ENCODE results near the gene PIAS4.

Gene PIAS4

DNA sequence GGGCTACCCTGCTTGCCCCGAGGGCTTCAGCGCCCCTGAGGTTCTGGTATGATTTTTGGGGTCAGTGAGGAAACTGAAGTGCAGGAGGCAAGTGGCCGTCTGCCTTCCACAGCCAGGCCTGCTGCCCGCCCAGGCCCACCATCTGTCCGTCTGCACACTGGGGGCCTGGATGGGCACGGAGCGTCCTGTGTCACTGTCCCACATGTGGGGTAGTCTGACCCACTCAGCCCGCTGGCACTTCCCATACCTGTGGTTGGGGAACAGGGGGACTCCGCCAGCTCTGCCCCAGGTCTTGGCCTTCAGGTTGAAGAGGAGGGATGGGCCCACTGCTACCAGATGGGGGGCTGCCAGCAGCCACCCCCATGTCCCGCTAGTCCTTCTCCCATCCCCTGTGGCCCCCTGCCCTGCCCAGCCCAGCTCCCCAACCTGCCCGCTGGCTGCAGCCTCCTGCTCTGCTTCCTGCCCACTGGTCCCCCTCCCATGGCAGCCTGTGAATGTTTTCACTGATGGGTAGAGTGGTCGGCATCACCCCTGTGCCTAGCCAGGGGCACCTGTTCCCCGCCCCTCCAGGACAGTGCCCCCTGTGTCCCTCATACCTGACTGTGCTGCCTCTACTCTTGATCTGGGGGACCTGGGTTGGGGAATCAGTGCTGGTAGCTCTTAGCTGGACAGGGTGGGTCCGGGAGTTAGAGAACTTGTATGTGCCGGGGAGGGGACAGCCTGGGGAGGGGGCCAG lies 9.5 kb downstream of the PIAS4 start:
- H3K4me3 ChIP-seq = no peak overlapping the region
- H3K27ac ChIP-seq = peak overlapping the region in 1 of 21 experiments; percentile 20

DNA sequence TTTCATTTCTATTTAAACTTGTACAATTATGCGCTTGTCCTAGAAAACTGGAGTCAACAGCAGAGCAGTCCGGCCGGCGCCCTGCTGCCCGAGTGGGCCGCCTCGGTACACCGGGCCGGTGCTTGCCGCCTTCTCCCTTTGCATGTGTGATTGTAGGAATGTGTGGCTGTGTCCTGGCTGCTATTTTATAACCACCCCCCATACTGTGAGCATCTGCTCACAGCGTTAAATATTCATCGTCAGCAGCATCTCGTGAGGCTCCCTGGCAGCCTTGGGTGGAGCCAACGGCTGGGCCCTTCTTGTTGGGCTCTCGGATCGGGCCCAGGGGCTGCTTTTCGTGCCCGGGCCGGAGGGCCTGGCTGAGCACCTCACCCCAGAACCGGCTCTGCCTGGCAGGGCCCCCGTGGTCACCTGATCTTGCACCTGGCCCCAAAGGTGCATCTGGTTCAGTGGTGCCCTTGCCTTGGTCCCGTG lies 10.6 kb downstream of the PIAS4 start:
- Histone ChIP-seq H3K4me3 (no peak overlapping the region), H3K27ac (no peak overlapping the region)

DNA sequence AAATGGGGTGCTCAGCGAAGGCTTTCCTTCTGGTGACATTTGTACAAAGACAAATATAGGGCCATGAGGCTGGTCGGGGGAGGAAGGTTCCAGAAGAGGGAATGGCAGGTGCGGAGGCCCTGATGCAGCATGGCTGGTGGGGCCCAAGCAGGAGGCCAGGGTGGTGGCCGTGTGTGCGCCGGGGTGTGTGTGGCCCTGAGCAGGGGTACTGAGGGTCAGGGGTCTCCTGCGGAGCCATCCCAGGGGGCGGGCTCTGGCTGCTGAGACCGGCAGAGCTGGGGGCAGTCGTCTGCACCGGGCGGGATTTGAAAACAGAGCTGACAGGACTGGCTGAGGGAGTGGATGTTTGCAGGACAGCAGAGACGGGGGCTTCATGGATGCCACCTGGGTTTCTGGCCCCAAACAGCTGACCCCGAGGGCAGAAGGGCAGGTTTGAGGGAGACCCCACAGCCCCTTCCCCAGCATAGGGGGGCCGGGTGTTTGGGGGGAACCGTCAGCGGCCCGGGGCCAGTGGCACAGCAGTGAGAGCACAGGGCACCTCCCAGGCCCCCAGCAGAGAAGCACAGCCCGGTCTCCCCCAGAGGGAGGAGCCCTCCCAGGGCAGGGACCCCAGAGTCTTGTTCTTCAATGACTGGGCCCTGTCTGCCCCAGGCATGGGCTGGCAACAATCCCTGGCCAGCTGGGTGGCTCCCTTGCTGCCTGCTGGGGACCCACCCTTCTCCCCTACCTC lies 11.4 kb downstream of the PIAS4 start:
- H3K27ac ChIP-seq = peak overlapping the region in 1 of 21 experiments; percentile 21
- H3K4me3 ChIP-seq = no peak overlapping the region

DNA sequence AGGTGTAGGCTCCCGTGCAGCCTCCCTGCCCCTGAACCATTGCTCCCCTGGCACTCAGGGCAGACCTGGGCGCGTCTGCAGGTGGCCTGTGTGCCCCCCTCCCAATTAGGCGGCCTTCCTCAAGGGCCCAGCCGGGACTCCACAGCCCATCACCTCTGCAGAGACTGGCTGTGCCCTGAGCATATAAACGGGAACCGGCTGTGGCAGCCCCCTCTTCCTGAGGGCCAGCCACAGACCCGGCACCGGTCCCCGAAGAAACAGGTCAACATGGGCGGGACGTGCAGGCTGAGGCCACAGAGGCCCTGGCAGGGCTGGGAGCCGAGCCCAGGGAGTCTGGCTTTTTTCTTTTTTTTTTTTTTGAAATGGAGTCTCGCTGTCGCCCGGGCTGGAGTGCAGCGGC lies 12.0 kb downstream of the PIAS4 start:
- H3K4me3 ChIP-seq = no peak overlapping the region
- H3K27ac ChIP-seq = no peak overlapping the region

DNA sequence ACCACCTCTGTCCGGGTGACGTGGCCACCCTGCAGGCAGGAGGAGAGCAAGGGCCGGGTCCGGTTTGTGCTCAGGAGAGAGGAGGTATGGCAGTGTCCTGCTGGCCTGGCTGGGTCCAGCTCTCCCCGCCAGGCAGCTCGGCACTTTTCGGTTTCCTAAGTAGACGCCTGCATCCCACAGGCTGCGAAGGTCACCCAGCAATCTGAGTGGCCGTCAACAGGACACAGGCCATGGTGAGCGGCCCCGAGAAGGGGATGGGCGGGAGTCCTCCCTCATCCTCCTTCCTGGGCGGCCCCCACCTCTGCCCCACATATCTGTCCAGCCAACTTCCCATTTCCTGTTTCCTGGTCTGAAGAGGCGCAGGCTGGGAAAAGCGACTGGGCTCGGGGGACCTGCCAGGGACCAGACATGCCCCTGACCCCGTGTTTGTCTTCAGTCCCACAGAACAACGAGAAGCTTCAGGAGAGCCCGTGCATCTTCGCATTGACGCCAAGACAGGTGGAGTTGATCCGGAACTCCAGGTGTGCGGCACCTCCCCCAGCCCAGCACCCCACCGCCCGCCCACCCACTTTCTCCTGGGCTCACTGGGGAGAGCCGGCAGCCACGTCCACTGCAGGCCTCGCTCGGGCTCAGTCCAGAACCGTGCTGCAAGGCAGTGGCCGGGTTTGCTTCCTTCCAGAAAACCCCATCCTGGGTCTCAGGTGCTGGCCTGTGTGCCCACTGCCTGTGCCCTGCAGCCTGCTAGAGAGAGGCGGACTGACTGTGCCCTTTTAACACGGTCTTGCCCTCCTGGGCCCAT lies 16.3 kb downstream of the PIAS4 start:
- H3K27ac ChIP-seq = peak overlapping the region in 1 of 21 experiments; percentile 41
- H3K4me3 ChIP-seq = no peak overlapping the region

DNA sequence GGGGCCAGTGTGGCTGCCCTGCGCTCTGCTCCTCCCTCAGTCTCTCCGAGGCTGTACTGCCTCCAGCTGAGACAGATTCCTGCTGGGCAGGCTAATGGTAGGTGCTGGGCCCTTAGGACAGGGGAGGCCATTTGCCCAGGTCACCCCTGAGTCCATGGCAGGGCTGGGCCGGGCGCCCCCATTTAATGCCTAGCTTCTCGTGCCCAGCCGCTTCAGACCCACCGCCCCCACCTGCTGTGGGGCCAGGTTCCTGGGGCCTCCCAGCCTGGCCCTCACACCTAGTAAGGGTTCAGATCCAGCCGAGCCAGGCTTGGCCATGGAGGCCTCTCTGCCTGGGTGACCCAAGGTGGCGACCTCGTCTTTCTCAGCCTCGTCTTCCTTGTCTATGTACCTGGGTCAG lies 17.8 kb downstream of the PIAS4 start:
- Histone ChIP-seq H3K4me3 (no peak overlapping the region), H3K27ac (peak overlapping the region in 1 of 21 experiments; percentile 17)

DNA sequence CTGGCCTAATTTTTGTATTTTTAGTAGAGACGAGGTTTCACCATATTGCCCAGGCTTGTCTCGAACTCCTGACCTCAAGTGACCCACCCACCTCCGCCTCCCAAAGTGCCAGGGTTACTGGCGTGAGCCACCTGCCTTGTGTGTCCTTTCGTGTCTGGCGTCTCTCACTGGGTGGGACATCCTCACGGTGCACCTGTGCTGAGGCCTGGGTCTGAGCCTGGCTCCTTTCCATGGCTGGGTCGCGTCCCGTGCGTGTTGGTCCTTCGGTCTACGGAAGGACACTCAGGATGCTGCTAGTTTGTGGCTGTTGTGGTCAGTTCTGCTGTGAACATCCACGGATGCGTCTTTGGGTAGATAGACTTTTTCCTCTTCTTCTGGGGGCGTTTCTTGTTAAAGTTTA lies 19.6 kb downstream of the PIAS4 start:
- H3K27ac ChIP-seq = no peak overlapping the region
- no peak overlapping the region for H3K4me3 ChIP-seq

DNA sequence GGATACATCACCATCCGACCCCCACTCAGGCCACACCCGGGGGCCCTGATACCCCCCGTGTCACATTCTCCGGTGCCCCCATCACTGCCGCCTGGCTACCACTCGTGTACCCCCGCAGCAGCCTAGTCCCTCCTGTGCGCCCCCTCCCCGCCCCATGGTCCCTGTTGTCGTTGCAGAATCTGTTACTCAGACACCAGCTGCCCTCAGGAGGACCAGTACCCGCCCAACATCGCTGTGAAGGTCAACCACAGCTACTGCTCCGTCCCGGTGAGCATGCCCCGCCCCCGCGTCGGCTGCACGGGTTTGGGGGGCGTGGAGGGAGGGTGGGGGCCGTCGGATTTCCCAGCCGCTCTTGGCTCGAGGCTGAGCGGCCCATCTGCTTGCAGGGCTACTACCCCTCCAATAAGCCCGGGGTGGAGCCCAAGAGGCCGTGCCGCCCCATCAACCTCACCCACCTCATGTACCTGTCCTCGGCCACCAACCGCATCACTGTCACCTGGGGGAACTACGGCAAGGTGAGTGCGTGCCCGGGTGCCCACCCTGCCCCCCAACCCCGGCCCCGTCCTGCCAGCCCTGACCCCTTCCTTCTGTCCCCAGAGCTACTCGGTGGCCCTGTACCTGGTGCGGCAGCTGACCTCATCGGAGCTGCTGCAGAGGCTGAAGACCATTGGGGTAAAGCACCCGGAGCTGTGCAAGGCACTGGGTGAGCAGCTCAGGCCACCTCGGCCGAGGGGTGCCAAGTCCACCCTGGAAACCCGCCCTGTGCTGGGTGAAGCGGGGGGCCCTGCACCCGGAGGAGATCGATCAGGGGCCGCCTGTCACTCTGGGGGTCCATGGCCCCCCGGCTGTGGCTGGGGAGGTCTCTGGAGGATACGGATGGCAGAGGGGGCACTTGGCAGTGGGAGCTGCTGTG lies 21.1 kb downstream of the PIAS4 start:
- no peak overlapping the region for H3K27ac ChIP-seq

DNA sequence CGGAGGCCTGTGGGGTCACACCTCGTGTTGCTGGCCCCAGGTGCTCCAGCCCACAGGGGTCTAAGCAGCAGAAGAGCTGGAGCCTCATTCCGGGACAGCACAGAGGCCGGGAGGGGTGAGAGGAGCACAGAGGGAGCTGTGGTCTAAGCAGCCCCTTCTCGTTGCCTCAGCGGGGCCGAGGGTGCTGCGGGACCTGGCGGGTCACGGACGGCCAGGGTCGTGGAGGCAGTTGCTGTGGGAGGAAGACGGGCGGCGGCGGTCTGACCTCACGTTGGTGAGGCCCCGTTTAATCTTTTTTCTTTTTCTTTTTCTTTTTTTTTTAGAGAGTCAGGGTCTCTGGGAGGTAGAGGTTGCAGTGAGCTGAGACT lies 21.7 kb downstream of the PIAS4 start:
- no peak overlapping the region for H3K27ac ChIP-seq
- H3K4me3 ChIP-seq = no peak overlapping the region

More for the DNA sequence above, 21.1 kb downstream of the PIAS4 start:
- H3K4me3 ChIP-seq = no peak overlapping the region

DNA sequence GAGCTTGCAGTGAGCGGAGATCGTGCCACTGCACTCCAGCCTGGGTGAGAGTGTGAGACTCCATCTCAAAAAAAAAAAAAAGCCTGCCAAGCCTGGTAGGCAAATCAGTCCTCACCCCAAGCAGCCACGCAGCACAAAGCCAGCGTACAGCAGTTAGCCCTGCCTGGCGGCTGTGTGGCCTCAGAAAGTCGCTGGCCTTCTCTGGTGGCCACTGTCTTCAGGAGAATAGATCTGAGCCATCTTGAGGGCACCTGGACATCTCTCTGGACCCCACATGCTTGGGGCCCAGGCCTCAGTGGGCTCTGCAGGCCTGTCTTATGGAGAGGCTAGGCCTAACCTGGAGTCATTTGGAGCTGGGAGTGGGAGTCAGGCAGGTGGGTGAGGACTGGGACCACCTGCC lies 23.0 kb downstream of the PIAS4 start:
- Histone ChIP-seq H3K27ac (no peak overlapping the region), H3K4me3 (no peak overlapping the region)

DNA sequence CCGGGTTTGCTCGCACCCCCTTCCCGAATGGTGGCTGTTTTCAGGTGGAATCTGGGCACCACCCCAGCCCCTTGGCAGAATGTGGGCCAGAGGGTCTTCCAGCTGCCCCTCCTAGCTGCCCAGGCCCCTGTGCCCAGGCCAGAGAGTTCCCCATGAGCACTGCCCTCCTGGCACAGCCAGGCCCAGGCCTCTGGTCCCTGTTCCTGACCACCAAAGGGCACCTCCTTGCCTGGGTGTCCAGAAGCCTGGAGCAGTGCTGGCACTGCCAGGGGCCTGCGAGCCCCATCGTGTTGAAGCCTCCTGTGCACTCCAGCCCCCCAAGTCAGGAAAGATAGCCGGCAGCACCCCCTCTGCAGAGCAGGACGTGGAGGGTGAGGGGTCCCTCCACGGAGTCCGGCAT lies 23.4 kb downstream of the PIAS4 start:
- no peak overlapping the region for H3K27ac ChIP-seq

DNA sequence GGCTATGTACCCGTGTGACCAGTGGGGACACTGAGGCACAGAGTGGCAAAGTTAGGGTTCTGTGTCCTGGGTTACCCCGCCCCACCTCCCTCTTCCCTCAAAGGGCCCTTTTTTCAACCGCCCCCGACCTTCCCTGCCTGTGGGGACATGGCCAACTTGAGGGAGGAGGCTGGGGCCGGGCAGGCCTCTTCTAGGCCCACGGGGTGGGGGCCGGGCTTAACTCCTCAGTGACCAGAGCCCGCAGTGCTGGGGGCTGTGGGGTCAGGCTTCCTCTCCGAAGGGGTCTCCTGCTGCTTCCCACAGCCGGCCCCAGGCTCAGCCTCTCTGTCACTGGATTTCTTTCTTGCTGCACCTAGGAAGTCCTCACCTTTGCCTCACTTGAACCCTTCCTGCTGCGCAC lies 23.9 kb downstream of the PIAS4 start:
- Histone ChIP-seq H3K27ac (peak overlapping the region in 1 of 21 experiments; percentile 23), H3K4me3 (no peak overlapping the region)

More for the DNA sequence above, 23.4 kb downstream of the PIAS4 start:
- no peak overlapping the region for H3K4me3 ChIP-seq

DNA sequence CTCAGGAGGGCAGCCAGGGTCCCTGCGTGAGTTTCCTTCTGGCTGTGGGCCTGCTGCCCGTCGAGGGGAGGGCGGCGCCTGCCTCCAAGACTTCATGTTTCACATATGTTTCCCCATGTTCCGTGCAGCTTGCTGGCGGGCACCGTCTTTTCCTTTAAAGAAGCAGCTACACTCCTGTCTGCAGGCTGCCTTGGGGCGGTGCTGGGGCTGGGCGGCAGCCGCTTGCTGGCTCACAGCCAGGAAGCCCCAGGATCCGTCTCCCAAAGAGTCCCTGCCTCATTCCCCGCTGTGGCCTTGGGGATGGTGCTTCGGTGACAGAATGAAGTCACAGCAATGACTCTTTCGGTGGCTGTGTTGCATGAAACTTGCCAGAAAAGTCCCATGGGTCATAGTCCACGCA lies 24.9 kb downstream of the PIAS4 start:
- Histone ChIP-seq H3K4me3 (no peak overlapping the region), H3K27ac (peak overlapping the region in 3 of 21 experiments; percentile 1 to 39 (median 25))

DNA sequence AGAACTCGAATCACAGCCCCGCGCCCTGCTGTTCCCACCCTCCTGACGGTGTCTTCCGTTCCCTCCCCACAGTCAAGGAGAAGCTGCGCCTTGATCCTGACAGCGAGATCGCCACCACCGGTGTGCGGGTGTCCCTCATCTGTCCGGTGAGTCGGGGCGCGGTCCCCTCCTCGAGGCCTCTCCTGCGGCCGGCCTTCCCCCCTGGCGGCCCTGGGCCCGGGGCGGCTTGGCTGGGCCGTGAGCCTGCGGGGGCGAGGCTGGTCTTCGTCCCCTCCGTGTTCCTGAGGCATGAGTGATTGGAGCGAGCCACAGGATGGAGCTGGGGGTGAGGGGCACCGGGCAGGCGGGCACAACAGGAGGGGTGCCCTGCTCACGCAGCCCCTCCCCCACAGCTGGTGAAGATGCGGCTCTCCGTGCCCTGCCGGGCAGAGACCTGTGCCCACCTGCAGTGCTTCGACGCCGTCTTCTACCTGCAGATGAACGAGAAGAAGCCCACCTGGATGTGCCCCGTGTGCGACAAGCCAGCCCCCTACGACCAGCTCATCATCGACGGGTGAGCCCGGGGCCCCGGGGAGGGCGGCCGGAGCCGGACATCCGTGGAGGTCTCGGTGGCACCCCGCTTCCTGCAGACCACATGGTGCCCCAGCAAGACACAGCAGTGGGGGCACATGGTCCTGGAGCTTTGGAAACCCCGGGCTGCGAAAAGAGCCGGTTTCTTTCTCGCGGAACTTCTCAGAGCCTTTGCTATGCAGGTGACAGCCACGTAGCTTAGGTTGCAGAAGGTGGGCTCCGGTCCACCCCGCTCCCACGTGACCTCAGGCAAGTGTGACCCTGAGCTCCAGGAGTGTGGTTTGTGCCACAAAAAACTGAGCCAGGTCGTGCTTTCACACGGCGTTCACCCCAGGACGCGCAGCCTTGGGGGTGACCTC lies 25.8 kb downstream of the PIAS4 start:
- Histone ChIP-seq H3K4me3 (no peak overlapping the region), H3K27ac (peak overlapping the region in 1 of 21 experiments; percentile 6)

DNA sequence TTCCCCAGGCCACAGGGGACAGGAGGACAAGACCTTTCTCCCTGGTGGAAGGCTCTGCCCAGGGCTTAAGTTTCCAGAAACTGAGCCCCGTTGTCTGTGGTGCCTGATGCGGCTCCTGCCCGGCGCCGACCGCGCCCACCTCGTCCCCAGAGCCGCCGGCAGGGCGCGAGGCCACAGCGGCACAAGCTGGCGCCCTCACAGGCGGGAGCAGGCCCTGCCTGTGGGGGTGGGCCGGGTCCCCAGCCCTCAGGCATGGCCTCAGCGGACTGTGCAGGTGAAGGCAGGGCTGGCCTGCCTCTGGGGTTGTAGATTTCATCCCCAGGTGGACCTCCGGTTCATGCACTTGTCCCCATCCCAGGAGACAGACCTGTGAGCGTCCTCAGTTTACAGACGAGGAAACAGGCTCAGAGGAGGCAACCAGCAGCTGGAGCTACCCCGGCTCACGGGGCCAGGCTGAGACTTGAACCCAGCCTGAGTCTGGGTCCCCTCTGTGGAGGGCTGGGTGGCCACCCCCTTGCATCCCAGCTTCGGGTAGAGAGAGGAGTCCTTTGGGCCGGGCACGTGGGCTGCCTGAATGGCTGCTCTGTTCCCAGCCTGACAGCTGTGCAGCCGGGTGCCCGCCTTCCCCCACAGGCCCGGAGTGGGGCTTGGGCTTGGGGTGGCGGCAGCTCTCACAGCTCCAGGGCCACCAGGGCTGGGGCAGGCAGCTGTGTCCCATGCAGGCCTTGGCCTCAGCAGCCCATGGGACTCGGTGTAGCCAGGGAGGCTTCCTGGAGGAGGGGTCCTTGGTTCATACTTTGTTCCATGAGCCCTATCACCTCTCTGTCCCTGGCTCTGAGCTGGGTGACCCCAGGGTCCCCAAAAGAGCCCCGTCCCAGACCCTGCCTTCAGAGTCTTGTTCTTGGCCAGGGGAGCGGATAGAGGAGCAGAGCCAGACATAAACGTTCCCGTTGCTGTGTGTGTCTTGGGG lies 26.8 kb downstream of the PIAS4 start:
- Histone ChIP-seq H3K27ac (peak overlapping the region in 3 of 21 experiments; percentile 6 to 46 (median 17)), H3K4me3 (no peak overlapping the region)

DNA sequence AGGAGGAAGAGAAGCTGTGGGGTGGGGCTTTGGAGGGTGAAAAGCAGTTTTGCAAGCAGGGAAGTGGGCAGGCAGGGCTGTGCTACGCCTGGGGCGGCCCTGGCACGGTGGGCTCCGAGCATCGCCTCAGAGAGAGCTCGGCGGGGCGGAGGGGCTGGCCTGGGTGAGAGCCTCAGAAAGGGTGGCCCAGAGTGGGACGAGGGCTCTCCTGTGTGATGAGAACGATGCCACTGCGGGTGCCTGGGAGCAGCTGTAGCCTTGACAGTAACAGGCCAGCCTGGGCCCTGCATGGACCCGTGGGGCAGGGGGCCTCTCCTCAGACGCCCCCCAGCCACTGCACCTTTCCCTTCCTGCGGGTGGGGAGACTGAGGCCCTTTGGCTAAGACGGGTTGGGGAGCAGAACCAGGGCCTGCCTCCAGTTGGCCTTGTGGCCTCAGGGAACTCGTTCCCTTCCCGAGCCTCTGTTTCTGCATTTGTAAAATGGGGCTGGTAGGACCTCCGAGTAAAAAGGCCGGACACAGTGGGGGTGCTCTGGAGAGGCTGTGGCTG lies 27.6 kb downstream of the PIAS4 start:
- H3K4me3 ChIP-seq = no peak overlapping the region
- H3K27ac ChIP-seq = peak overlapping the region in 1 of 21 experiments; percentile 46

DNA sequence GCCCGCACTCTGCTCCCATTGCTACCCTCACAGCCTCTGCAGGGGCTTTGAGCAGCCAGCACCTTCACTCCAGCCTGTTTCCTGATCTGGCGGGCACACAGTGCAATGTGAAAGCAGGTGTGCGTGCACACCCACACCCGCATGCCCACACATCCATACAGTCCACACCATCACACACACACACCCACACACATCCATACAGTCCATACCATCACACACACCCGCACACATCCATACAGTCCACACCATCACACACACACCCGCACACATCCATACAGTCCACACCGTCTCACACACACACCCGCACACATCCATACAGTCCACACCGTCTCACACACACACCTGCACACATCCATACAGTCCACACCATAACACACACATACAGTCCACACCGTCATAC lies 28.0 kb downstream of the PIAS4 start:
- Histone ChIP-seq H3K4me3 (no peak overlapping the region), H3K27ac (no peak overlapping the region)

Measured in skin epidermis (tissue), 12 donors.